Ectodermal cell (in vitro differentiated cells): ENCODE measurements around the gene UBTFL1. TPM values are rescaled to one million over a fixed set of nuclear protein-coding genes. Genes with fewer than 3 reads are reported as not detected.
"Not testable (repeated sequence)": the region's sequence is repeated elsewhere in the genome, so short reads cannot be mapped to it uniquely, and the experiment has no call there.

Experiments
- H3K27ac ChIP-seq: 2 replicates; pipeline ENCODE4 v1.7.0; 2013; ENCODE audit warnings: mild to moderate bottlenecking, low read depth, low read length; ENCODE audit not compliant: insufficient read depth, poor library complexity, severe bottlenecking
- H3K27me3 ChIP-seq: 2 replicates; pipeline ENCODE4 v1.7.0; 2013; ENCODE audit warnings: mild to moderate bottlenecking, low read length; ENCODE audit not compliant: insufficient read depth, control insufficient read depth, poor library complexity, severe bottlenecking
- H3K36me3 ChIP-seq: one replicate; pipeline ENCODE4 v1.7.0; 2013; ENCODE audit warnings: low read length; ENCODE audit not compliant: control insufficient read depth, insufficient read depth
- H3K4me1 ChIP-seq: one replicate; pipeline ENCODE4 v1.7.0; 2013; ENCODE audit warnings: low read length; ENCODE audit not compliant: control insufficient read depth, insufficient read depth
- H3K4me3 ChIP-seq: 2 replicates; pipeline ENCODE4 v1.7.0; 2013; ENCODE audit warnings: low read depth, low read length, control low read depth; ENCODE audit not compliant: insufficient read depth
- H3K9me3 ChIP-seq: 2 replicates; pipeline ENCODE4 v1.7.0; 2013; ENCODE audit warnings: mild to moderate bottlenecking, low read length, moderate library complexity; ENCODE audit not compliant: control insufficient read depth
- WGBS, 2 experiments: methylation state at CpG; one replicate each; pipeline ENCODE4 v1.1.7; 2013; ENCODE audit warnings: missing lambda C conversion rate in 2 of 2; 5-methylcytosine and 5-hydroxymethylcytosine counted together
- polyA plus RNA-seq, 4 experiments: library from polyadenylated mRNA; stranded (reverse); fragments of 50-300 nt; gene quantifications; one replicate each; pipeline ENCODE4 v1.2.3, GENCODE V29; 2013

The UBTFL1 gene
- not detected for polyA plus RNA-seq (2013, experiment 1 of 4)
- polyA plus RNA-seq (2013, experiment 2 of 4): not detected
- not detected for polyA plus RNA-seq (2013, experiment 3 of 4)
- polyA plus RNA-seq (2013, experiment 4 of 4): not detected

GRCh38 chr11:90085650-90086049 lies at the start of gene UBTFL1:
Gene UBTFL1, plus strand, starts transcription at chr11:90085950. Its CDS starts 0 bp downstream, at chr11:90085950.
- not testable (repeated sequence) for H3K4me1 ChIP-seq, H3K4me3 ChIP-seq, H3K27ac ChIP-seq, H3K27me3 ChIP-seq, H3K36me3 ChIP-seq, H3K9me3 ChIP-seq
- WGBS, 2 experiments: no CpG with 5 or more reads among the region's 3 CpGs

- not testable (repeated sequence) for H3K4me3 ChIP-seq, H3K4me1 ChIP-seq, H3K27ac ChIP-seq, H3K36me3 ChIP-seq, H3K27me3 ChIP-seq, H3K9me3 ChIP-seq
- 87% methylated on average over 7 to 13 of the region's 41 CpGs for WGBS, 2 experiments
Observed at GRCh38 chr11:90051591-90052209, 34.0 kb upstream of the UBTFL1 start.

- H3K27ac ChIP-seq, H3K4me1 ChIP-seq, H3K4me3 ChIP-seq, H3K27me3 ChIP-seq, H3K36me3 ChIP-seq, H3K9me3 ChIP-seq: not testable (repeated sequence)
- WGBS, 2 experiments: 3% methylated on average over 10 of the region's 33 CpGs; no CpG with 5 or more reads in 1 of the 2 experiments
Observed at GRCh38 chr11:90052311-90052710, 33.4 kb upstream of the UBTFL1 start.

- H3K4me1 ChIP-seq, H3K27ac ChIP-seq: not testable (repeated sequence)
- no CpG with 5 or more reads among the region's 28 CpGs for WGBS, 2 experiments
Observed at GRCh38 chr11:90053545-90053944, 32.2 kb upstream of the UBTFL1 start.

GRCh38 chr11:90088731-90089130 lies 3.0 kb downstream of the UBTFL1 start:
- not testable (repeated sequence) for H3K4me1 ChIP-seq, H3K4me3 ChIP-seq, H3K9me3 ChIP-seq, H3K27me3 ChIP-seq, H3K36me3 ChIP-seq, H3K27ac ChIP-seq
- WGBS, 2 experiments: no CpG with 5 or more reads among the region's 2 CpGs

More at GRCh38 chr11:90053545-90053944, 32.2 kb upstream of the UBTFL1 start:
- H3K4me3 ChIP-seq, H3K9me3 ChIP-seq, H3K36me3 ChIP-seq, H3K27me3 ChIP-seq: not testable (repeated sequence)

GRCh38 chr11:90095230-90095924 lies 9.6 kb downstream of the UBTFL1 start:
- H3K9me3 ChIP-seq, H3K36me3 ChIP-seq, H3K4me1 ChIP-seq, H3K4me3 ChIP-seq, H3K27me3 ChIP-seq, H3K27ac ChIP-seq: not testable (repeated sequence)
- 94% methylated on average over 21 to 22 of the region's 28 CpGs for whole genome bisulfite sequencing, 2 experiments

GRCh38 chr11:90098261-90098660 lies 12.5 kb downstream of the UBTFL1 start:
- 92 to 94% methylated on average over 4 of the region's 4 CpGs for WGBS, 2 experiments
- not testable (repeated sequence) for H3K36me3 ChIP-seq, H3K9me3 ChIP-seq, H3K4me3 ChIP-seq, H3K27me3 ChIP-seq, H3K4me1 ChIP-seq, H3K27ac ChIP-seq

GRCh38 chr11:90100431-90100830 lies 14.7 kb downstream of the UBTFL1 start:
- 100% methylated on average over 1 of the region's 3 CpGs for WGBS, 2 experiments
- no peaks in the 10 kb centered on the region for H3K27me3 ChIP-seq
- H3K4me3 ChIP-seq: no peak overlapping the region
- H3K36me3 ChIP-seq: no peaks in the 10 kb centered on the region
- no peak overlapping the region for H3K27ac ChIP-seq
- no peaks in the 10 kb centered on the region for H3K4me1 ChIP-seq
- H3K9me3 ChIP-seq: no peaks in the 10 kb centered on the region

- no peak overlapping the region for H3K27ac ChIP-seq
- no peak overlapping the region for H3K4me3 ChIP-seq
- H3K9me3 ChIP-seq: no peaks in the 10 kb centered on the region
- WGBS, 2 experiments: 17% methylated on average over 1 of the region's 2 CpGs; no CpG with 5 or more reads in 1 of the 2 experiments
- no peaks in the 10 kb centered on the region for H3K27me3 ChIP-seq
- H3K4me1 ChIP-seq: no peaks in the 10 kb centered on the region
- no peaks in the 10 kb centered on the region for H3K36me3 ChIP-seq
Observed at GRCh38 chr11:90113541-90113940, 27.8 kb downstream of the UBTFL1 start.

- WGBS, 2 experiments: 97 to 99% methylated on average over 3 of the region's 4 CpGs
- Histone ChIP-seq H3K4me1 (no peaks in the 10 kb centered on the region), H3K9me3 (no peaks in the 10 kb centered on the region), H3K27ac (no peak overlapping the region), H3K27me3 (no peaks in the 10 kb centered on the region), H3K36me3 (no peaks in the 10 kb centered on the region), H3K4me3 (no peak overlapping the region)
Observed at GRCh38 chr11:90120191-90120590, 34.4 kb downstream of the UBTFL1 start.
